ENCODE measurements around the gene TCL1B. TPM values are rescaled to one million over a fixed set of nuclear protein-coding genes. Genes with fewer than 3 reads are reported as not detected.

TCL1B gene
- total RNA-seq, 1 donor from 2014 or later = not detected

DNA sequence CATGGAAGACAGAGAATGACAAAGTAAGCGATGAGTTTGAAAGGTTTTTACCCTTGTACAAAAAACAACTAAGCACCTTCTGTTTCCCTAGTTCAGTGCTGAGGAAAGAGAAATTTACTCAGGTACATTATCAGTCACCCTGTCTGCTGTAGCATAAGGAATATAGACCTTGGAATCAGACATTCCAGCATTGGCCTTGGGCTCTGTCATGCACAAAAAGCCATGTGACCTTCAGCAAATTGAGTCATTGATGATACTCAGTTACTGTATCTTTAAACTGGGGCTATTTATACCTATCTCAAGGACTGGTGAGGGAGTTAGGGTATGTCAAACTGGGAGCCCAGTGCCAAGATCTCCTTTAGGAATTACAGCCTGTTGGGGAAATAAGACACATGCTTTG, 47.0 kb downstream of the TCL1B start:
- intact Hi-C loops (cut with DNase I) = no loop called here

DNA sequence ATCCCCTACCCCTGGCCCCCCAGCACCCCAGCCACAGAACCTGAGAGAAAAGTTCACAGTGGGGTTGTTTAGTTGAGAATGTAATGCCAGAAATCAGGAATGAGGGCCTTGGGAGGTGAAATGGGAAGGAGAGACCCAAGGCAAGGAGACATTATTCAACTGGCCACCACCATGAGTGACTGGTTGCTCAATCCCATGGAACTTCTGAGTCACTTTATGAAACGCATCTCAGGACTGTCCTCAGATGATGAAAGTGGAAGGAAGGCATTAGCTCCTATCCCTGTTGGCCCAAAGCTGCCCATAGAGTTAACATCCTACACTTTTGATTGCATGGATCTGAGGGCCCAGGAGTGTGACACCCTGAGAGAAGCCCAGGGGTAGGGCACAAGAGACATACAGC, 53.1 kb downstream of the TCL1B start:
- ATAC-seq (no peak), DNase-seq (ENCODE audit: low spot score) (no peak)
- intact Hi-C loops (cut with DNase I) = no loop called here

More for the DNA sequence above, 47.0 kb downstream of the TCL1B start:
- DNase-seq (ENCODE audit: low spot score) = no peak
- ATAC-seq = no peak

DNA sequence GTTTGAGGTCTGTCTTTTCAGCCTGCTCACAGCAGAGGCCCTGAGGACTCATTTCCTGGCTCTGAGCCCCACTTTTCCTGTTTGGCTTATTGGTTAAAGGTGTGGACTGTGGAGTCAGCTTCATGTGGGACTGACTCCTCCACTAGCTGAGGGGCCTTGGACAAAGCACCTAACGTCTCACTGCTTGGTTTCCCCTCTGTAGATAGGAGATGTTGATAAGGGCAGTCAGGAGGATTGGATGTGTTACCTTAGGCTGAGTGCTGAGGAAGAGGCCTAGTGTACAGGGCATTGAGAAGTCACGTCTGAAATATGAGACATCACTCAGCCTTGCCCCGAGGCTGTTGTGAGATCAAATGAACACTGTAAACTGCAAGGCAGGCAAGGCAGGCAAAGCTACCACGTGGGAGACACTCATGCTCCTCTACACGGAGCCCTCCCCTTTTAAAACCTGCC, 54.8 kb downstream of the TCL1B start:
- intact Hi-C loops (cut with DNase I) = no loop called here
- ATAC-seq (no peak), DNase-seq (ENCODE audit: low spot score) (no peak)

DNA sequence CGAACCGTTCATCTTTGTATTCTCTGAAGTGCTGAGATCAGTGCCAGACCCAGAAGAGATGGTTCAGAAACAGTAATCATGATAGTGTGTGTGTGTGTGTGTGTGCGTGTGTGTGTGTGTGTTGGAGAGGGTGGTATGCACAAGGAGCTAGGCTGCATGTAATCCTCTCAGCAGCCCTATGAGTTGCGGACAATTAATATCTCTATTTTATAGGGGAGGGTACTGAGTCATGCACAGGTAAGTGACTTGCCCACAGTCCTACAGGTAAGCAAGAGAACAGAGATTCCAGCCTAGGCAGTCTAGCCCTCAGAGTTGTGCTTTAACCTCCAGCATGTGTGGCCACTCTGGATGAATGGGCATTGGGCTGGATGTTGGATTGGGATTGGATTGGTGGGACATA, 55.6 kb downstream of the TCL1B start:
- ATAC-seq = no peak
- intact Hi-C loops (cut with DNase I) = no loop called here
- DNase-seq (ENCODE audit: low spot score) = no peak

Other genes starting within 250 kb of the TCL1B start
- 75.3 TPM for gene SYNE3, start 169.8 kb upstream of the TCL1B start, total RNA-seq
- gene GLRX5, start 151.4 kb upstream of the TCL1B start, total RNA-seq = 25.8 TPM
- 0.67 TPM for gene TCL1A, start 27.7 kb downstream of the TCL1B start, total RNA-seq
- gene TUNAR, start 190.4 kb downstream of the TCL1B start, total RNA-seq = not detected